Measurements from ENCODE around the gene ZNF503. TPM values are rescaled to one million over a fixed set of nuclear protein-coding genes. Genes with fewer than 3 reads are reported as not detected.

The ZNF503 gene
- total RNA-seq, 2 experiments from 2014 or later = 0.38 to 0.47 TPM

- no peaks in the 10 kb centered on the region for H3K36me3 ChIP-seq (ENCODE audit: insufficient read depth, low read length)
- intact Hi-C loops (cut with DNase I, micrococcal nuclease) = no loop called here
- CTCF ChIA-PET = no interaction called here
- peaks cover 6% of the 10 kb centered on the region for H3K4me1 Mint-ChIP-seq (ENCODE audit: low read depth)
- ATAC-seq (ENCODE audit: poor library complexity) (no peak), DNase-seq (no peak)
- no peak overlapping the region for H3K27ac Mint-ChIP-seq
- H3K36me3 Mint-ChIP-seq (ENCODE audit: low read depth) = no peaks in the 10 kb centered on the region
- POLR2A ChIA-PET = no interaction called here
- H3K27ac ChIP-seq (ENCODE audit: low read depth in 1 of 2, low read length in 2 of 2) = no peak overlapping the region
- no peaks in the 10 kb centered on the region for H3K4me1 ChIP-seq (ENCODE audit: insufficient read depth, low read length)
- no peaks in the 10 kb centered on the region for H3K9me3 Mint-ChIP-seq
- no peak overlapping the region for H3K4me3 Mint-ChIP-seq
- H3K4me3 ChIP-seq (ENCODE audit: low read length) = no peak overlapping the region
- peaks cover 66% of the 10 kb centered on the region for H3K27me3 Mint-ChIP-seq
- H3K27me3 ChIP-seq (ENCODE audit: control insufficient read depth in 1 of 2, insufficient read depth in 2 of 2, low read length in 2 of 2) = peaks cover 25 to 34% of the 10 kb centered on the region in 2 experiments
- H3K9me3 ChIP-seq (ENCODE audit: control insufficient read depth in 1 of 2, insufficient read depth in 1 of 2, low read length in 2 of 2) = no peaks in the 10 kb centered on the region
- TF ChIP-seq, protein P1, sequence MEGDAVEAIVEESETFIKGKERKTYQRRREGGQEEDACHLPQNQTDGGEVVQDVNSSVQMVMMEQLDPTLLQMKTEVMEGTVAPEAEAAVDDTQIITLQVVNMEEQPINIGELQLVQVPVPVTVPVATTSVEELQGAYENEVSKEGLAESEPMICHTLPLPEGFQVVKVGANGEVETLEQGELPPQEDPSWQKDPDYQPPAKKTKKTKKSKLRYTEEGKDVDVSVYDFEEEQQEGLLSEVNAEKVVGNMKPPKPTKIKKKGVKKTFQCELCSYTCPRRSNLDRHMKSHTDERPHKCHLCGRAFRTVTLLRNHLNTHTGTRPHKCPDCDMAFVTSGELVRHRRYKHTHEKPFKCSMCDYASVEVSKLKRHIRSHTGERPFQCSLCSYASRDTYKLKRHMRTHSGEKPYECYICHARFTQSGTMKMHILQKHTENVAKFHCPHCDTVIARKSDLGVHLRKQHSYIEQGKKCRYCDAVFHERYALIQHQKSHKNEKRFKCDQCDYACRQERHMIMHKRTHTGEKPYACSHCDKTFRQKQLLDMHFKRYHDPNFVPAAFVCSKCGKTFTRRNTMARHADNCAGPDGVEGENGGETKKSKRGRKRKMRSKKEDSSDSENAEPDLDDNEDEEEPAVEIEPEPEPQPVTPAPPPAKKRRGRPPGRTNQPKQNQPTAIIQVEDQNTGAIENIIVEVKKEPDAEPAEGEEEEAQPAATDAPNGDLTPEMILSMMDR (IDR thresholded peaks at IDR 0.05) = no peak
Observed at GRCh38 chr10:75436896-75437295, 35.3 kb upstream of the ZNF503 start.

DNA sequence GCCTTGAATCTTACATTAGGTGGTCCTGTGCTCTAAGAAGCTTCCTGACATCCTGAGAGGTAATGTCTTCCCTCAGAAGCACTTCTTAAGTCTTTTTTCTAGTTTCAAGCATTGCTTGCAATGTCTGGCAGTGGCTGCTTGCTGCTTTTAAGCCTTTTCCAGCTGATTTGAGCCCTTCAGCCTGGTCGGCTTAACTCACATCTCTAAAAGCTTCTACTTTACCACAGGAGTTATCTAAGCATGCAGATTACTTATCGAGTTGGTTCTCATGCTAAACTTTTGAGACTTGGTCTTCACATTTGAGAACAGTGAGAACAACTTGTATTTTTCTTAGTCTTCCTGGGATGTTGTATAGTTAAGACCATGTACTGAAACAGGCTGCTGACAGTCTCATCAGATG is 33.7 kb upstream of the ZNF503 start:
- H3K27me3 ChIP-seq (ENCODE audit: control insufficient read depth in 1 of 2, insufficient read depth in 2 of 2, low read length in 2 of 2) = peaks cover 35% of the 10 kb centered on the region in 2 experiments
- no peak overlapping the region for H3K4me3 Mint-ChIP-seq
- POLR2A ChIA-PET = no interaction called here
- peaks cover 7% of the 10 kb centered on the region for H3K4me1 Mint-ChIP-seq (ENCODE audit: low read depth)
- CTCF ChIA-PET = no interaction called here
- H3K36me3 Mint-ChIP-seq (ENCODE audit: low read depth) = no peaks in the 10 kb centered on the region
- H3K27me3 Mint-ChIP-seq = peaks cover 72% of the 10 kb centered on the region
- H3K4me3 ChIP-seq (ENCODE audit: low read length) = no peak overlapping the region
- H3K27ac ChIP-seq (ENCODE audit: low read depth in 1 of 2, low read length in 2 of 2) = no peak overlapping the region
- H3K9me3 Mint-ChIP-seq = no peaks in the 10 kb centered on the region
- no peak overlapping the region for H3K27ac Mint-ChIP-seq
- TF ChIP-seq, protein P1 (IDR thresholded peaks at IDR 0.05) = no peak
- DNase-seq = no peak
- peaks cover 3% of the 10 kb centered on the region for H3K4me1 ChIP-seq (ENCODE audit: insufficient read depth, low read length)
- no peak for ATAC-seq (ENCODE audit: poor library complexity)
- no peaks in the 10 kb centered on the region for H3K36me3 ChIP-seq (ENCODE audit: insufficient read depth, low read length)
- intact Hi-C loops (cut with DNase I, micrococcal nuclease) = no loop called here
- H3K9me3 ChIP-seq (ENCODE audit: control insufficient read depth in 1 of 2, insufficient read depth in 1 of 2, low read length in 2 of 2) = no peaks in the 10 kb centered on the region

DNA sequence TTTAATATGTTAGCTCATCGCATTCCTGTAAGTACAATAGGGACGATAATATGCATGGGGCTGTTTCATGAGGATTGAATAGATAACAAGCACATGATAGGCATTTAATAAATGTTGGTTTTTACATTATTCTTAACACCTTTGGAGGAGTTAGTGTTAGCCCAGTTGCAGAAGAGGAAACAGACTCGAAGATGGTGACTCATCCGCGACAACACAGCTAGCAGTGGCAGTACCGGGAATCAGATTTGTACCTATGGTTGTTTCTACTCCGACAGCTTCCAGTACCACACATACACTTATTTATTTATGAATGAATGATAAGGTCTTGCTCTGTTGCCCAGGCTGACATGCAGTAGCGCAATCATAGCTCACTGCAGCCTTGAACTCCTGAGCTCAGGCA is 32.7 kb upstream of the ZNF503 start:
- H3K4me1 Mint-ChIP-seq (ENCODE audit: low read depth) = peaks cover 7% of the 10 kb centered on the region
- ChIA-PET CTCF (no interaction called here), POLR2A (no interaction called here)
- Histone ChIP-seq H3K4me1 (ENCODE audit: insufficient read depth, low read length) (peaks cover 3% of the 10 kb centered on the region), H3K27ac (ENCODE audit: low read depth in 1 of 2, low read length in 2 of 2) (no peak overlapping the region), H3K27me3 (ENCODE audit: control insufficient read depth in 1 of 2, insufficient read depth in 2 of 2, low read length in 2 of 2) (peaks cover 39 to 45% of the 10 kb centered on the region in 2 experiments), H3K9me3 (ENCODE audit: control insufficient read depth in 1 of 2, insufficient read depth in 1 of 2, low read length in 2 of 2) (no peaks in the 10 kb centered on the region), H3K36me3 (ENCODE audit: insufficient read depth, low read length) (no peaks in the 10 kb centered on the region), H3K4me3 (ENCODE audit: low read length) (no peak overlapping the region)
- intact Hi-C loops (cut with DNase I, micrococcal nuclease) = no loop called here
- no peak overlapping the region for H3K4me3 Mint-ChIP-seq
- H3K36me3 Mint-ChIP-seq (ENCODE audit: low read depth) = no peaks in the 10 kb centered on the region
- TF ChIP-seq, protein P1 (IDR thresholded peaks at IDR 0.05) = no peak
- H3K27ac Mint-ChIP-seq = no peak overlapping the region
- DNase-seq (peak in 1 of 14 experiments; percentile 14), ATAC-seq (ENCODE audit: poor library complexity) (no peak)
- peaks cover 72% of the 10 kb centered on the region for H3K27me3 Mint-ChIP-seq
- H3K9me3 Mint-ChIP-seq = no peaks in the 10 kb centered on the region

Data from CD4-positive, alpha-beta T cell (primary cell).